Activated naive CD8-positive, alpha-beta T cell treated with anti-CD3 and anti-CD28 coated beads for 36 hours (primary cell): ENCODE measurements around the gene PSMD6. TPM values are rescaled to one million over a fixed set of nuclear protein-coding genes. Genes with fewer than 3 reads are reported as not detected.

ENCODE experiments used
- DNase-seq: peaks from one replicate; pipeline ENCODE4 v3.0.0; 2021
- H3K27ac Mint-ChIP-seq: one replicate; pipeline ENCODE4 v1.8.0; 2022; ENCODE audit warnings: mild to moderate bottlenecking, moderate library complexity, mixed read lengths
- H3K27me3 Mint-ChIP-seq: one replicate; pipeline ENCODE4 v1.8.0; 2022; ENCODE audit warnings: mild to moderate bottlenecking, mixed read lengths
- H3K36me3 Mint-ChIP-seq: one replicate; pipeline ENCODE4 v1.8.0; 2021; ENCODE audit warnings: mild to moderate bottlenecking, mixed read lengths
- H3K4me1 Mint-ChIP-seq: one replicate; pipeline ENCODE4 v1.8.0; 2021; ENCODE audit warnings: mixed read lengths
- H3K4me3 Mint-ChIP-seq: one replicate; pipeline ENCODE4 v1.8.0; 2022; ENCODE audit warnings: mild to moderate bottlenecking, moderate library complexity, mixed read lengths
- H3K9me3 Mint-ChIP-seq: one replicate; pipeline ENCODE4 v1.8.0; 2022; ENCODE audit warnings: mixed read lengths
- total RNA-seq, 2 experiments: library from RNA; stranded (reverse); gene quantifications; one replicate each; pipeline ENCODE4 v1.2.3, GENCODE V29; 2021

The PSMD6 gene
- total RNA-seq, 2 experiments from 2014 or later, result 130 to 132 TPM

GRCh38 chr3:64053581-64053980, 30.3 kb upstream of the PSMD6 start:
- Mint-ChIP-seq H3K27ac (no peak overlapping the region), H3K4me1 (peaks cover 5% of the 10 kb centered on the region), H3K9me3 (no peaks in the 10 kb centered on the region), H3K4me3 (no peak overlapping the region), H3K36me3 (no peaks in the 10 kb centered on the region), H3K27me3 (peaks cover 26% of the 10 kb centered on the region)
- no peak for DNase-seq

DNA sequence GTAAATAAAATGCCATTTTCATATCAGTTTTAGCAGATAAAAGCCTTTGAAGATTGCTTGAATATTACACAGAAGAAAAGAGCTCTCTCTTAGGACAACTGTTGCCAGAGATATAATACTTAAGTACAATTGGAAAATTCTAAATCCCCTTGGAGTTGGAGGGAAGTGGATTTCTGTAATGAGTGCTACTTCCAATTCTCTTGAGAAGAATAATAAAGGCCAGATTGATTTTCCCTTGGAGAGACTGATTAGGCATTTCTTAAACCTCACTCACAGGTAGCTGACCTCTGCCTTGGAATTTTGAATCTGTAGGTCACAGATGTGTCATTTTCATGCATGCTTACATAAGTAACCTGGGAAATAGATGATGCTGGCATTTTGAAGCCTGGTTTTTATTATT, 29.8 kb upstream of the PSMD6 start:
- Mint-ChIP-seq H3K9me3 (no peaks in the 10 kb centered on the region), H3K4me3 (no peak overlapping the region), H3K27me3 (peaks cover 21% of the 10 kb centered on the region), H3K4me1 (peaks cover 6% of the 10 kb centered on the region), H3K27ac (no peak overlapping the region), H3K36me3 (no peaks in the 10 kb centered on the region)
- no peak for DNase-seq

DNA sequence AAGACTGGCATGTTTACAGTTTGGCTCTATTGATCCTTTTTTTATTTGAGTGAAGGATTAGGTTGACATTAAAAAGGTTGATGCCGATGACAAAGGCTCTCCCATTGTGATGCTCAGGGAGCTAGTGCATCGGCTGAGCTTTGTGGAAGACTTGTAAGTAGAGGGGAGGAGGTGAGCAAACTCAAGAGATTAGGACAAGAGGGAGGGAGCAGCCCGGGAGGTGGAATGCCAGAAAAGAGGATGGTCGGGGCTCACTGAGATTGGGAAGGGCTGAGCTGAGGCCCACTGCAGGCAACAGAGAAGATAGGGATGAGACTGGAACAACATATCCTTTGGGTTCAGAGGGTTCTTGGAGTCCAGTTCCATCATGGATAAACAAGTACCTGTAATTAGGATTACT, 26.5 kb upstream of the PSMD6 start:
- Mint-ChIP-seq H3K9me3 (no peaks in the 10 kb centered on the region), H3K36me3 (no peaks in the 10 kb centered on the region), H3K4me3 (no peak overlapping the region), H3K27me3 (peaks cover 23% of the 10 kb centered on the region), H3K4me1 (peaks cover 6% of the 10 kb centered on the region), H3K27ac (no peak overlapping the region)
- no peak for DNase-seq

GRCh38 chr3:64049136-64049535, 25.8 kb upstream of the PSMD6 start:
- H3K36me3 Mint-ChIP-seq, result no peaks in the 10 kb centered on the region
- H3K27ac Mint-ChIP-seq, result no peak overlapping the region
- peaks cover 29% of the 10 kb centered on the region for H3K27me3 Mint-ChIP-seq
- H3K9me3 Mint-ChIP-seq, result no peaks in the 10 kb centered on the region
- no peak overlapping the region for H3K4me3 Mint-ChIP-seq
- DNase-seq, result no peak
- peaks cover 6% of the 10 kb centered on the region for H3K4me1 Mint-ChIP-seq

DNA sequence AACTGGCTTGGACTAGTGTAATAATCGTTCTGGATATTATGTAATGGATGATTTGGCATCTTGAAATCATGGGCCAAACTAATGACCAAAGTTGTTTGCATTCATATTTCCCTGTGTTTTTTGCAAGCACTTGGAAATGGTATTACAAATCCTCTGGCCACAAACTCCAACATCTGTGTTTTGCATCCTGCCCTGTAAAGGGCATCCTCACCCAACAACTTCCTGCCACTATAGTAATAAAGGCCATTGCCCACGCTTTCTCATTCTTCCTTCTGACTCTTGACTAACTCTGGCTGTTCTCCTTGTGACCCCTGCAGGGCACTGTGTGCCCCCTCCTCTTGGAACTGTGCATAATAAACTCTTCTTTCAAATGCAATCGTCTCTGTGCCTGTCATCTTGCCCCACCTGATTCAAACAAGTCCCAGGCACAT, 25.4 kb upstream of the PSMD6 start:
- H3K4me3 Mint-ChIP-seq, result no peak overlapping the region
- no peak overlapping the region for H3K27ac Mint-ChIP-seq

DNA sequence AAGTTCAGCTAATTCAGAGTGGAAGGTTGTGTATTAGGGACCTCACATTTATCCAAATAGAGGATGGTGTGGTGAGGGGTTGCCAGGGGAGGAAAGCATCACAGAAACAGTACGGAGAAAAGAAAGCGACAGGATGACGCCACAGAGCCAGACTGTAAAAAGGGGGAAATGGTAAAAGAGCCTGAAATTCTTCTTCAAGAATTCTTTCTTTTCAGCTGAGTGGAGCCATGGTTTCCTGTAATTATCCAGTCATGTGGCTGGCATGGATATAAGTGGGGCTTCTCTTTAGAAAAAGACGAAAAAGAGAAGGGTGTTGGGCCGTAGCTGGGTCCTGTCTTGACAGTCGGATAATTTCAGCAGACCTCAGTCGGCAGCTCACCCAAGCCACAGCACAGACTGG, 24.5 kb upstream of the PSMD6 start:
- Mint-ChIP-seq H3K27ac (no peak overlapping the region), H3K27me3 (peaks cover 39% of the 10 kb centered on the region), H3K4me3 (no peak overlapping the region), H3K4me1 (peaks cover 6% of the 10 kb centered on the region), H3K9me3 (no peaks in the 10 kb centered on the region), H3K36me3 (no peaks in the 10 kb centered on the region)
- DNase-seq, result no peak

More for the DNA sequence above, 25.4 kb upstream of the PSMD6 start:
- Mint-ChIP-seq H3K36me3 (no peaks in the 10 kb centered on the region), H3K4me1 (peaks cover 6% of the 10 kb centered on the region), H3K9me3 (no peaks in the 10 kb centered on the region), H3K27me3 (peaks cover 33% of the 10 kb centered on the region)
- no peak for DNase-seq

DNA sequence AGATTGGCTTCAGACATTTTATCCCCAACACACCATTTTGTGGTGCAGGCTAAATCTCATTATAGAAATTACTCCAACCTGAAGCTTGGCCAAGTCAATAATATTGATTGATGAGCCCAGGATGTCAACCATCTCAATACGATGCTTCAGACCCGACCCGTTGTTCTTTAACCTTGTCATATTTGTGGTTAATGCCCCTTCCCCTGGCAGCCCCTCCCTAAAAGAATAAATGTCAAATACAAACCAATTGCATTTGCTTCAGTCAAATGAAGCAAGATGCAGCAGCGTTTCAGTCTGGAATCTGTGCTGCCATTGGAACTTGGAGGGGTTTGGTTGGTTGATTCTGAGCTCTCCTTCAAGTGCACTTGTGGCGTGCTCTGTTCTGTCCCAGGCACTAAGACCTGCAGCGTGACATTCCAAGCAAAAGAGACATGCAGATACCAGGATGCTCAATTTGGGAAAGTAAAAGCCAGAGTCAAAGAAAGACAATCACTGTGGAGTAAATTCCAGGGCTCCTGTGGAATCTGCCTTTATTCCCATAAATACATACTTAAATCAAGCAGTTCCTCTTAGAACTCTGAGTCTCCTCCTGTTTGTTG, 23.8 kb upstream of the PSMD6 start:
- no peak overlapping the region for H3K4me3 Mint-ChIP-seq
- peaks cover 41% of the 10 kb centered on the region for H3K27me3 Mint-ChIP-seq
- H3K36me3 Mint-ChIP-seq, result no peaks in the 10 kb centered on the region
- DNase-seq, result no peak
- peaks cover 6% of the 10 kb centered on the region for H3K4me1 Mint-ChIP-seq
- H3K9me3 Mint-ChIP-seq, result no peaks in the 10 kb centered on the region
- H3K27ac Mint-ChIP-seq, result no peak overlapping the region

- H3K4me3 Mint-ChIP-seq, result no peak overlapping the region
- no peak overlapping the region for H3K27ac Mint-ChIP-seq
- peaks cover 6% of the 10 kb centered on the region for H3K4me1 Mint-ChIP-seq
- H3K27me3 Mint-ChIP-seq, result peaks cover 46% of the 10 kb centered on the region
- no peaks in the 10 kb centered on the region for H3K9me3 Mint-ChIP-seq
- H3K36me3 Mint-ChIP-seq, result no peaks in the 10 kb centered on the region
- no peak for DNase-seq
These were observed 23.3 kb upstream of the PSMD6 start for GRCh38 chr3:64046592-64046991.

GRCh38 chr3:64042952-64043351, 19.7 kb upstream of the PSMD6 start:
- Mint-ChIP-seq H3K36me3 (no peaks in the 10 kb centered on the region), H3K4me3 (no peak overlapping the region), H3K27ac (no peak overlapping the region), H3K9me3 (no peaks in the 10 kb centered on the region), H3K4me1 (no peaks in the 10 kb centered on the region), H3K27me3 (peaks cover 52% of the 10 kb centered on the region)
- no peak for DNase-seq

- Mint-ChIP-seq H3K36me3 (no peaks in the 10 kb centered on the region), H3K9me3 (no peaks in the 10 kb centered on the region), H3K4me1 (no peaks in the 10 kb centered on the region), H3K4me3 (no peak overlapping the region), H3K27ac (peak overlapping the region; percentile 55), H3K27me3 (peaks cover 34% of the 10 kb centered on the region)
- DNase-seq, result no peak
These were observed 16.9 kb upstream of the PSMD6 start for GRCh38 chr3:64039981-64040733.

DNA sequence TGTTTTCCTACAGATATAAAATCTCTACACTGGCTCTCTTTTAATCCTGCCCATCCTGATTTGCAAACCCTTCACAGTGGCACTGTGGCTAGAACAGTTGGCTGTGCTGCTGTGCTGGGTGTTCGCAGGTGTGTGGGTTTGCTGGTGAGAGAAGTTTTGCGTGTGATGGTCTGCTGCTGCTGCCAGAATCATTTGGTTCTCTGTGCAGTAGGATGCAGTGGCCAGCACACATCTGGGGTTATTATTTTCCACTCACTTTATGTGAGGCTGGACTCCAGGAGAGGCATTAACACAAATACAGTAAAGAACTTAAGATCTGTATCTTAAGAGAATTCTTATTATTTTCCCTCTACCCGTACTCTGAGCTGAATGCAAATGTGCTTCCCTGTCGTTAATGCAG, 16.0 kb upstream of the PSMD6 start:
- DNase-seq, result no peak
- H3K4me1 Mint-ChIP-seq, result no peaks in the 10 kb centered on the region
- no peak overlapping the region for H3K4me3 Mint-ChIP-seq
- peaks cover 28% of the 10 kb centered on the region for H3K27me3 Mint-ChIP-seq
- H3K27ac Mint-ChIP-seq, result no peak overlapping the region
- H3K36me3 Mint-ChIP-seq, result no peaks in the 10 kb centered on the region
- peaks cover 1% of the 10 kb centered on the region for H3K9me3 Mint-ChIP-seq

DNA sequence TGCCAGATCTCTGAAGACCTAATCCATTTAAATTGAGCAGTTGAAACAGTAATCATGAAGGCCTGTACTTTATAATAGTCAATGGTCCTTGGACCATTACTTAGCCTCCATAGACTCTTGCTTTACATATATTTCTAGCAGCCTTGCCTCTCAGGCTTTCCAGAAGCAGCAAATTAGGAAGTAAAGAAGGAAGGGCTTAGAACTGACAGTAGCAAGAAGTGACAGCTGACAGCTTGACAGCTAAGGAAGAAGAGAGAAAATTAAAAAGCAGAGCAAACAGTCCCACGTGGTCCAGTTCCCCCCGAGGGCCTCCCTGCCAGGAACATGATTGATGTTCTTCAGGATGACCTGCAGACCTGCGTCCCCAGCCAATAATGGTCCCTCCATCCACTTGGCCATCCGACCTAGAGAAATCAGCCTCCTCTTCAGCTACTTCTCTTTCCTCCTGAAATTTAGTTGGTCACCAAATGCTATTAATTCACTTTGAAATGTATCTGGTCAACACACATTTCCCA, 15.0 kb upstream of the PSMD6 start:
- H3K4me1 Mint-ChIP-seq, result no peaks in the 10 kb centered on the region
- no peak for DNase-seq
- H3K4me3 Mint-ChIP-seq, result no peak overlapping the region
- no peak overlapping the region for H3K27ac Mint-ChIP-seq
- peaks cover 2% of the 10 kb centered on the region for H3K36me3 Mint-ChIP-seq
- peaks cover 7% of the 10 kb centered on the region for H3K9me3 Mint-ChIP-seq
- peaks cover 21% of the 10 kb centered on the region for H3K27me3 Mint-ChIP-seq

- Mint-ChIP-seq H3K4me1 (no peaks in the 10 kb centered on the region), H3K36me3 (peaks cover 2% of the 10 kb centered on the region), H3K27ac (no peak overlapping the region), H3K4me3 (no peak overlapping the region), H3K27me3 (peaks cover 14% of the 10 kb centered on the region), H3K9me3 (peaks cover 7% of the 10 kb centered on the region)
- DNase-seq, result no peak
These were observed 13.8 kb upstream of the PSMD6 start for GRCh38 chr3:64037084-64037483.

GRCh38 chr3:64033069-64033468, 9.8 kb upstream of the PSMD6 start:
- Mint-ChIP-seq H3K4me1 (peaks cover 6% of the 10 kb centered on the region), H3K27me3 (peaks cover 17% of the 10 kb centered on the region), H3K27ac (no peak overlapping the region), H3K36me3 (peaks cover 2% of the 10 kb centered on the region), H3K9me3 (peaks cover 7% of the 10 kb centered on the region), H3K4me3 (no peak overlapping the region)
- no peak for DNase-seq

DNA sequence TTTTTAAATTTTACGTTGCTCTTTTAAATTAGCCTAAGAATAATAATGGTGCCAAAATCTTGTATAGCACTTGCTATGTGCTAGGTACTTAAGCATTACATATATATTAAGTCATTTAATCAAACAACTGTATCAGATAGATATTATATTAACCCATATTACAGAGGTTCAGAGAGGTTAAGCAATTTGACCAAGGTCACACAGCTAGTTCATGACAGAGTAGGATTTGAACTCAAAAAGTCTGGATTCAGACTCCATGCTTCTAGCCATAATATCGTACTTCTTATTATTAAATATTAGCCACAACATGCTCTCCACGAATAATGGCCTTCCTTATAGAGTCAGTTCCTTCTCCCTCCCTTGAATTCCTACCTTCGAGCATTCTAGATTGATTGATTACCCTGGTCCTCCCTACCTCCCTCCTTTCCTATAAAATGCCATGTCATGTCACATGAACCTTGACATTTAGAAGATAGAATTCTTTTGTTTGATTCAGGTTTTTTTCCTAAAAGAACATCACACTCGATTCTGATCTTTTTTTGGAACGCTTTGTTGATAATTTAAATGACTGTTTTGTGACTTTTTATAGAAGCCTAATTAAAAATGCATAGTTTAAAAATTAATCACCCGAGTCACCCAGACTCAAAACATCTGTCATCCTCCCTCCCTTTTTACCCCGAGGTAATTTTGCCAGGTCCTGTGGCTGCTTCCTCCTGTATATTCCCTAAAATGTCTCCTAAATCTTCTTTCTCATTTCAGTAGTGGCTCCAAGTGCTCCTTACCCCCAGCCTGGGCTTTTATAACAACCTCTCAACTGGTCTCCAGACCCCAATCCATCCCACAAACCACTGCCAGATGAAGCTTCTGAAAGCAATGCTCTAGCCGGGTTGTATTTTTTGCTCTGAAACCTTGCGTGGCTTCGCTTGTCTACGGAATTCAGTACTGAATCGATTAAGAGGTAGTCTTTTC, 8.5 kb upstream of the PSMD6 start:
- Mint-ChIP-seq H3K4me1 (peaks cover 6% of the 10 kb centered on the region), H3K27ac (no peak overlapping the region), H3K4me3 (no peak overlapping the region), H3K36me3 (peaks cover 2% of the 10 kb centered on the region), H3K9me3 (peaks cover 7% of the 10 kb centered on the region), H3K27me3 (peaks cover 27% of the 10 kb centered on the region)
- DNase-seq, result no peak
